Suprapubic skin (tissue), 4 donors: Measurements from ENCODE around the gene MTMR6. TPM values are rescaled to one million over a fixed set of nuclear protein-coding genes. Genes with fewer than 3 reads are reported as not detected.
A peak's percentile ranks its signal among the peaks of the same experiment; 100 is the strongest.

Experiments used
- DNase-seq, 2 donors: peaks; one replicate each; pipeline ENCODE4 v3.0.0-alpha.2; 2019; ENCODE audit warnings: low spot score in 2 of 2
- H3K27ac ChIP-seq: fragments of 200-600 bp; sonication (generic); one replicate; pipeline ENCODE4 v1.5.1; 2019
- H3K27me3 ChIP-seq: fragments of 200-600 bp; sonication (generic); one replicate; pipeline ENCODE4 v1.5.1; 2019
- H3K36me3 ChIP-seq: fragments of 200-600 bp; sonication (generic); one replicate; pipeline ENCODE4 v1.5.1; 2019
- H3K4me1 ChIP-seq: fragments of 200-600 bp; sonication (generic); one replicate; pipeline ENCODE4 v1.5.1; 2019
- H3K4me3 ChIP-seq: fragments of 200-600 bp; sonication (generic); one replicate; pipeline ENCODE4 v1.5.1; 2019; ENCODE audit warnings: mild to moderate bottlenecking
- H3K9me3 ChIP-seq: fragments of 200-600 bp; sonication (generic); one replicate; pipeline ENCODE4 v1.5.1; 2019
- EP300 ChIP-seq: sonication (generic); formaldehyde crosslinking; IDR thresholded peaks from one replicate; pipeline ENCODE4 v1.6.1; 2017; ENCODE audit warnings: antibody characterized with exemption
- POLR2A ChIP-seq, 2 donors: fragments of 450-650 bp; IDR thresholded peaks; one replicate each; pipeline ENCODE4 v1.6.1; 2017; ENCODE audit warnings: antibody characterized with exemption in 2 of 2, mild to moderate bottlenecking in 2 of 2, moderate library complexity in 2 of 2
- POLR2AphosphoS5 ChIP-seq, 3 donors: sonication (generic); formaldehyde crosslinking; IDR thresholded peaks; one replicate each; pipeline ENCODE4 v1.6.1; 2017; ENCODE audit warnings: antibody characterized with exemption in 3 of 3
- WGBS: methylation state at CpG from one replicate; pipeline ENCODE4 v1.1.5; 2018; 5-methylcytosine and 5-hydroxymethylcytosine counted together
- total RNA-seq, 4 donors: library from RNA; depleted of rRNA; stranded (reverse); fragments of >200 nt; gene quantifications; one replicate each; pipeline ENCODE4 v1.1.0, GENCODE V29; 2016
- TF ChIP-seq, protein P1 (sequence below), 2 donors: fragments of 200-600 bp in 1 of 2; fragments of 450-650 bp in 1 of 2; sonication (generic) in 1 of 2; IDR thresholded peaks; one replicate each; pipeline ENCODE4 v1.5.1; 2016 to 2019; ENCODE audit warnings: antibody characterized with exemption in 2 of 2, mild to moderate bottlenecking in 1 of 2, moderate library complexity in 1 of 2

The MTMR6 gene
- total RNA-seq, 4 donors from 2014 or later: 11.0 to 14.3 (median 12.1) TPM

DNA sequence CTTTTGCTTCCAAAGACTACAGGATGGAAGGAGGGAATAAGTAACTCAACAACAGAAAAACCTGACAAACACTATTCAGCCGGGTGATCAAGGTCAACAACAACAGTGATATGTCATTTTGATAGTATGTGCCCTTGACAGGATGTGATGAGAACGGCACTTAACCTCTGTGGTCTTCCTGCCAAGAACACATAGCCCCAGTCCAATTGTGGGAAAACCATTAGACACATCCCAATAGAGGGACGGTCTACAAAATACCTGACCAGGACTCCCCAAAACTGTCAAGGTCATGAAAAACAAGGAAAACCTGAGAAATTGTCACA is 72.1 kb downstream of the MTMR6 start:
- DNase-seq: no peak
- Histone ChIP-seq H3K9me3 (no peaks in the 10 kb centered on the region), H3K4me3 (no peak overlapping the region), H3K27ac (no peak overlapping the region), H3K36me3 (no peaks in the 10 kb centered on the region), H3K27me3 (peaks cover 4% of the 10 kb centered on the region), H3K4me1 (peaks cover 7% of the 10 kb centered on the region)
- 74% methylated on average over 3 of the region's 3 CpGs for WGBS
- TF ChIP-seq, protein P1, sequence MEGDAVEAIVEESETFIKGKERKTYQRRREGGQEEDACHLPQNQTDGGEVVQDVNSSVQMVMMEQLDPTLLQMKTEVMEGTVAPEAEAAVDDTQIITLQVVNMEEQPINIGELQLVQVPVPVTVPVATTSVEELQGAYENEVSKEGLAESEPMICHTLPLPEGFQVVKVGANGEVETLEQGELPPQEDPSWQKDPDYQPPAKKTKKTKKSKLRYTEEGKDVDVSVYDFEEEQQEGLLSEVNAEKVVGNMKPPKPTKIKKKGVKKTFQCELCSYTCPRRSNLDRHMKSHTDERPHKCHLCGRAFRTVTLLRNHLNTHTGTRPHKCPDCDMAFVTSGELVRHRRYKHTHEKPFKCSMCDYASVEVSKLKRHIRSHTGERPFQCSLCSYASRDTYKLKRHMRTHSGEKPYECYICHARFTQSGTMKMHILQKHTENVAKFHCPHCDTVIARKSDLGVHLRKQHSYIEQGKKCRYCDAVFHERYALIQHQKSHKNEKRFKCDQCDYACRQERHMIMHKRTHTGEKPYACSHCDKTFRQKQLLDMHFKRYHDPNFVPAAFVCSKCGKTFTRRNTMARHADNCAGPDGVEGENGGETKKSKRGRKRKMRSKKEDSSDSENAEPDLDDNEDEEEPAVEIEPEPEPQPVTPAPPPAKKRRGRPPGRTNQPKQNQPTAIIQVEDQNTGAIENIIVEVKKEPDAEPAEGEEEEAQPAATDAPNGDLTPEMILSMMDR (IDR thresholded peaks at IDR 0.05): no peak
- TF ChIP-seq POLR2AphosphoS5 (IDR thresholded peaks at IDR 0.05) (no peak), EP300 (no peak), POLR2A (IDR thresholded peaks at IDR 0.05) (no peak)

DNA sequence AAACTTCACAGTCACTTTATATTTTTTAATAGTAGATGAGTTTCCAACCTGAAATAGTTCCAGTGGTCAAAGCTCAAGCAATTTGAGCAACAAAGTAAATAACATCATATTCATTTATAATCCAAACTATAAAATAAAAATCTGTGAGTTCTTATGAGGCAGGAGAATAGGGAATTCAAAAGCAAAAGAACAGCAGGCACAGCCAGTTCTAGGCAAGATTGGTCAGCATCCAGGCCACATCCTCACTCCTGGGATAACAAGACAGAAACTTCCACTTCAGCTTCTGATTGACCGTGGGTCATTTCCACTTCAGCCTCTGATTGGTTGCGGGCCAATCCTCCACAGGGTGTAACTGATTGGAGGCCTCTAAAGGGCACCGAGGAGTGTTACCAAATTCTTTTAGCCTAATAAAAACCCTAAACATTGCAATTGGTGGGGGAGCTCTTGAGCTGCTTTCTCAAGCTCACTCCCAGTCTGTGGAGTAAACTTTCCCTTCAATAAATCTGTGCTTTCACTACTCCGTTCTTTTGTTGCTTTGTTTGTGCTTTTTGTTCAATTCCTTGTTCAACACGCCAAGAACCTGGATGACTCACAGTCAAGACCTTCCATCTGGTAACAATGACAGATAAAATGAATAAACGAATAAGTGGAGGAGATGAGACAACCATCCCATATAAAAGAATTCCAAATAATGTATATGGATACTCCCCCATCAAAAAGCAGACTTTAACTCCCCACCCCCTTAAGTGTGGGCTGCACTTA is 72.6 kb downstream of the MTMR6 start:
- no peak for TF ChIP-seq POLR2AphosphoS5 (IDR thresholded peaks at IDR 0.05)
- 52% methylated on average over 6 of the region's 6 CpGs for WGBS
- Histone ChIP-seq H3K9me3 (no peaks in the 10 kb centered on the region), H3K4me1 (peaks cover 7% of the 10 kb centered on the region), H3K4me3 (no peak overlapping the region), H3K27me3 (peaks cover 4% of the 10 kb centered on the region), H3K27ac (peak overlapping the region; percentile 27), H3K36me3 (no peaks in the 10 kb centered on the region)
- no peak for DNase-seq

DNA sequence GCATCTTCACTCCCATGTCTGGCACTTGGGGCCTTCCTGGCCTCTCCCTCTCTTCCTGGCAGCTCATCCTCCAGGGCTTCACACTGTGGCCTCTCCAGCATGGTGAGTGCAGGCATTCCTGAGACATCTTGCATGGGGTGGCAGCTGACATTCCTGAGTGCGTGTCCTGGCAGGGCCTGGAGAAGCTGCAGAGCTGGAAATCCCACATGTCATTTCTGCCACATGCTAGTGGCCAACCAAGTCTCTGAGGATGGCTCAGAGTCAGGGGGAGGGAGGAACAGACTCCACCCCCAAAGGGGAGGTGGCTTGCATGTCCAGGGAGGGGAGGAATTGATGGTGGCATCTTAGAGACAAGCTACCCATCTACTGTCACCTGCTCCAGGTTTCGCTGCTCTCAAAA is 73.6 kb downstream of the MTMR6 start:
- Histone ChIP-seq H3K4me3 (no peak overlapping the region), H3K9me3 (no peaks in the 10 kb centered on the region), H3K4me1 (peaks cover 7% of the 10 kb centered on the region), H3K27ac (no peak overlapping the region), H3K36me3 (no peaks in the 10 kb centered on the region), H3K27me3 (peaks cover 4% of the 10 kb centered on the region)
- no peak for DNase-seq
- TF ChIP-seq, protein P1 (IDR thresholded peaks at IDR 0.05): no peak
- TF ChIP-seq POLR2A (IDR thresholded peaks at IDR 0.05): no peak
- peak in 1 of 3 donors; percentile 18 for TF ChIP-seq POLR2AphosphoS5 (IDR thresholded peaks at IDR 0.05)
- TF ChIP-seq EP300: no peak
- 100% methylated on average over 1 of the region's 2 CpGs for WGBS

DNA sequence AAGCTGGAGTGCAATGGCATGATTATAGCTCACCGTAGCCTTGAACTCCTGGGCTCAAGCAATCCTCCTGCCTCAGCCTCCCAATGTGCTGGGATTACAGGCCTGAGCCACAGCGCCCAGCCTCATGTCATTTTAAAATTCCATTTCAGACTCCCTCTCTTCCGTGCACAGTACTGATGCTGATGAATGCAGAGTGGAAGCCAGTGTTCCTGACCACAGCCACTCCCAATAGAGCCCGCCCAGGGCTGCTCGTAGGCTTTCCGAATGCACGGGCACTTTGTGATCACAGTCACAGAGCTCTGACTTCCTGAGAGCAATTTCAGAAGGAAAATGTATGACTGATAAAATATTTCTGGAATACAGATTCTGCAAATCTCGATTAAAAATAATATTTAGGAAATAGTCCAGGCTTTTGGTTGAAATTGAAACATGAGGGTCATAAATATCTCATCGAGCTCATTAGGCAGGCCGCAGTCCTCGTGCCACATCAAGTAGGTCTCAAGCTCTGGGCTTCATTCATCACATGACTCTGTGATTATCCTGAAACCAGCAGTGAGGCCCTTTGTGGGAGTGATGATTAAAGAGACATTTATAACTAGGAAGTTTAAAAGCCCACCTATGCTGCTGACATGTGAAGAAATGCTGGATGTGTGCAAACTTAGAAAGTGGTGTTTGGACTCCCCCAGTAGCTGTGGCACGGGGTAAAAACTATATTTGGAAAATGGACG is 76.3 kb downstream of the MTMR6 start:
- H3K4me1 ChIP-seq: peaks cover 7% of the 10 kb centered on the region
- 80% methylated on average over 13 of the region's 13 CpGs for WGBS
- no peaks in the 10 kb centered on the region for H3K27me3 ChIP-seq
- no peak overlapping the region for H3K4me3 ChIP-seq
- H3K27ac ChIP-seq: no peak overlapping the region
- no peaks in the 10 kb centered on the region for H3K9me3 ChIP-seq
- H3K36me3 ChIP-seq: no peaks in the 10 kb centered on the region
- TF ChIP-seq, protein P1 (IDR thresholded peaks at IDR 0.05): no peak
- TF ChIP-seq POLR2AphosphoS5 (IDR thresholded peaks at IDR 0.05): no peak
- TF ChIP-seq EP300: no peak
- no peak for TF ChIP-seq POLR2A (IDR thresholded peaks at IDR 0.05)
- DNase-seq: no peak

DNA sequence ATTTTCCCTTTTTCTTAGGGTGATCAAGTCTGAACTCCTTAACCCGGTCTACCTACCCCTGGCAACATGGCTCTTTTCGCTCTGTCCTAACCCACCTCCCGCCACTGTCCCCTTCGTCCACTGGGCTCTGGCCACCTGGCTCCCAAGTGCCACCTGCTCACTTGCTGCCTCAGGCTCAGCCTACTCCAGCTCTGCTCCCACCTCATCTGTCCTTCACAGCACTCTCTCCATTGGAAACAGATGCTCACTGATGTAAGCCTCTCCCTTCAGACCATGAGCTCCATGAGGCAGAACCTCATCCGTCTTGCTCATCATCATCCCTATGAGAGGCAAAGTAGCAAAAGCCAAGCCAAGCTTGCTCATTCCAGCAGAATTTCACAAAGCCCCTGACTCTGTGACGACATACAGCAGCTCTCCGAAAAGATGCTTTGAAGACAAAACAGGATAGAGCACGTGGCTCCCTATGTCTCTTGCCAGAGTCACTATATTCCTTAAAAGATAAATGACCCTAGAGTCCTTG is 79.9 kb downstream of the MTMR6 start:
- no peak overlapping the region for H3K4me3 ChIP-seq
- H3K4me1 ChIP-seq: no peaks in the 10 kb centered on the region
- no peak for DNase-seq
- no peaks in the 10 kb centered on the region for H3K36me3 ChIP-seq
- TF ChIP-seq, protein P1 (IDR thresholded peaks at IDR 0.05): no peak
- no peak for TF ChIP-seq EP300
- TF ChIP-seq POLR2A (IDR thresholded peaks at IDR 0.05): no peak
- no peak for TF ChIP-seq POLR2AphosphoS5 (IDR thresholded peaks at IDR 0.05)
- no peak overlapping the region for H3K27ac ChIP-seq
- H3K27me3 ChIP-seq: no peaks in the 10 kb centered on the region
- H3K9me3 ChIP-seq: no peaks in the 10 kb centered on the region
- 87% methylated on average over 8 of the region's 8 CpGs for WGBS
